ENCODE data around the gene PKP1.

DNA sequence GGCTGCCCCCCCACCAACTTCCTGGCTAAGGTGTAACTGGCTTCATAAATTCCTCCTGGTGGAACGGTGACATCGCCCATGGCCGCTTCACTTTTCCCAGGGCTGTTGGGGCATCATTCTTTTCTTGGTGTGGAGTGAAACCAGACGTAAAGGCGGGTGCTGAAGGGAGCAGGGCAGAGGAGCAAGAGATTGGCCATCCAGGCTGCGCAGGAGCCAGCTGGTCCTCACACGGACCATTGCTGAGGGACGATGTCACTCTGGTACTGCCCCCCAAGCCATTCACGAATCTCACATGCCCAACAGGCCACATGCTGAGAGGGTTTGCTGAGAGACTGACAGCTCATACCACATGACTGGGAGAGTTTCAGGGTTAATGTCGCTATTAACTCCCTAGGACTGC lies 10.5 kb upstream of the PKP1 start:
- TF ChIP-seq EZH2phosphoT487 (conservative IDR thresholded peaks at IDR 0.05; ENCODE audit: low read length) = no peak
- TF ChIP-seq, protein P1, sequence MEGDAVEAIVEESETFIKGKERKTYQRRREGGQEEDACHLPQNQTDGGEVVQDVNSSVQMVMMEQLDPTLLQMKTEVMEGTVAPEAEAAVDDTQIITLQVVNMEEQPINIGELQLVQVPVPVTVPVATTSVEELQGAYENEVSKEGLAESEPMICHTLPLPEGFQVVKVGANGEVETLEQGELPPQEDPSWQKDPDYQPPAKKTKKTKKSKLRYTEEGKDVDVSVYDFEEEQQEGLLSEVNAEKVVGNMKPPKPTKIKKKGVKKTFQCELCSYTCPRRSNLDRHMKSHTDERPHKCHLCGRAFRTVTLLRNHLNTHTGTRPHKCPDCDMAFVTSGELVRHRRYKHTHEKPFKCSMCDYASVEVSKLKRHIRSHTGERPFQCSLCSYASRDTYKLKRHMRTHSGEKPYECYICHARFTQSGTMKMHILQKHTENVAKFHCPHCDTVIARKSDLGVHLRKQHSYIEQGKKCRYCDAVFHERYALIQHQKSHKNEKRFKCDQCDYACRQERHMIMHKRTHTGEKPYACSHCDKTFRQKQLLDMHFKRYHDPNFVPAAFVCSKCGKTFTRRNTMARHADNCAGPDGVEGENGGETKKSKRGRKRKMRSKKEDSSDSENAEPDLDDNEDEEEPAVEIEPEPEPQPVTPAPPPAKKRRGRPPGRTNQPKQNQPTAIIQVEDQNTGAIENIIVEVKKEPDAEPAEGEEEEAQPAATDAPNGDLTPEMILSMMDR (IDR thresholded peaks at IDR 0.05; ENCODE audit: insufficient read depth, low read length, poor library complexity, severe bottlenecking) = no peak
